Body of pancreas (tissue), 4 donors: Measurements from ENCODE around the gene APOM. TPM values are rescaled to one million over a fixed set of nuclear protein-coding genes. Genes with fewer than 3 reads are reported as not detected.
A peak's percentile ranks its signal among the peaks of the same experiment; 100 is the strongest.

Experiments
- ATAC-seq: fragments of 150-250 bp; one replicate; pipeline ENCODE4 v1.9.1; 2016
- DNase-seq, 4 donors: peaks; one replicate each; pipeline ENCODE4 v3.0.0-alpha.2; 2019
- H3K27ac ChIP-seq, 4 donors: fragments of 200-600 bp; sonication (generic); 1 replicate in 3 of 4; 2 replicates in 1 of 4; pipeline versions ENCODE4 v1.5.1 to v1.6.1; 2016 to 2019; ENCODE audit warnings: mild to moderate bottlenecking in 1 of 4, mixed read lengths in 1 of 4, moderate library complexity in 1 of 4
- H3K27me3 ChIP-seq, 2 donors: fragments of 200-600 bp; sonication (generic); one replicate each; pipeline ENCODE4 v1.6.0; 2016; ENCODE audit warnings: mild to moderate bottlenecking in 1 of 2
- H3K36me3 ChIP-seq, 2 donors: fragments of 200-600 bp; sonication (generic); replicated peaks in 1 of 2; 2 replicates each; pipeline ENCODE4 v1.5.1; 2016; ENCODE audit warnings: low read depth in 2 of 2; ENCODE audit not compliant: insufficient read depth in 1 of 2
- H3K4me1 ChIP-seq: fragments of 200-600 bp; sonication (generic); one replicate; pipeline ENCODE4 v1.6.0; 2016
- H3K4me3 ChIP-seq, 2 donors: fragments of 200-600 bp; sonication (generic); 1 replicate in 1 of 2; 2 replicates in 1 of 2; pipeline ENCODE4 v1.5.1; 2016 to 2019
- H3K9me3 ChIP-seq, 3 donors: fragments of 200-600 bp; sonication (generic); 1 replicate in 2 of 3; 2 replicates in 1 of 3; pipeline ENCODE4 v1.5.1; 2016
- POLR2A ChIP-seq, 3 donors: fragments of 450-650 bp; IDR thresholded peaks; one replicate each; pipeline ENCODE4 v1.6.1; 2016; ENCODE audit warnings: antibody characterized with exemption in 3 of 3, mild to moderate bottlenecking in 2 of 3
- WGBS, 2 donors: methylation state at CpG; one replicate each; pipeline ENCODE4 v1.1.5; 2017; 5-methylcytosine and 5-hydroxymethylcytosine counted together
- intact Hi-C: fragments of 100-400 bp; cut with DNase I; formaldehyde crosslinking; loops from one replicate; pipeline ENCODE4 v1.15.1; 2023
- total RNA-seq, 2 donors: library from RNA; depleted of rRNA; stranded (reverse); fragments of >200 nt; gene quantifications; one replicate each; pipeline ENCODE4 v1.1.0, GENCODE V29; 2016
- TF ChIP-seq, protein P1 (sequence below), 7 experiments: fragments of 450-650 bp in 4 of 7; fragments of 200-600 bp in 3 of 7; sonication (generic) in 3 of 7; IDR thresholded peaks; one replicate each; pipeline ENCODE4 v1.5.1; 2016 to 2019; ENCODE audit warnings: antibody characterized with exemption in 7 of 7

The APOM gene
- total RNA-seq, 2 donors from 2014 or later = 1.6 TPM; not detected in 1

DNA sequence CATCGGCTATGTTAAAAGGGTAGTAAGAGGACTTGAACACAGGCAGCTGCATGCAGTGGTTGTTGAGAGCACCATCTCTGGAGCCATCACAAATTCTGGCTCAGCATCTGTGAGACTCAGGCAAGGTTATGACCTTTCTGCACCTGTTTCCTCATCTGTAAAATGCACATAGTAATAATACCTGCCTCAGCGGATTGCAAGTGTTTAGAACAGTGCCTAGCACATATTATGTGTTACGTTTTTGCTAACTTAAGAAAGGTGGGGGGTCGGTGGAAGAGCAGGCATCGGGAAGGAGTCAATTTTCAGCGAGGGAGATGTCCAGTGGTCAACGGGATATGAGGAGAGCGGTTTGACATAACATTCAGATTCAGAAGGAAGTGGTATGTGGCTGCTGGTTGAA, 22.3 kb downstream of the APOM start:
- TF ChIP-seq POLR2A (IDR thresholded peaks at IDR 0.05) = no peak
- TF ChIP-seq, protein P1, sequence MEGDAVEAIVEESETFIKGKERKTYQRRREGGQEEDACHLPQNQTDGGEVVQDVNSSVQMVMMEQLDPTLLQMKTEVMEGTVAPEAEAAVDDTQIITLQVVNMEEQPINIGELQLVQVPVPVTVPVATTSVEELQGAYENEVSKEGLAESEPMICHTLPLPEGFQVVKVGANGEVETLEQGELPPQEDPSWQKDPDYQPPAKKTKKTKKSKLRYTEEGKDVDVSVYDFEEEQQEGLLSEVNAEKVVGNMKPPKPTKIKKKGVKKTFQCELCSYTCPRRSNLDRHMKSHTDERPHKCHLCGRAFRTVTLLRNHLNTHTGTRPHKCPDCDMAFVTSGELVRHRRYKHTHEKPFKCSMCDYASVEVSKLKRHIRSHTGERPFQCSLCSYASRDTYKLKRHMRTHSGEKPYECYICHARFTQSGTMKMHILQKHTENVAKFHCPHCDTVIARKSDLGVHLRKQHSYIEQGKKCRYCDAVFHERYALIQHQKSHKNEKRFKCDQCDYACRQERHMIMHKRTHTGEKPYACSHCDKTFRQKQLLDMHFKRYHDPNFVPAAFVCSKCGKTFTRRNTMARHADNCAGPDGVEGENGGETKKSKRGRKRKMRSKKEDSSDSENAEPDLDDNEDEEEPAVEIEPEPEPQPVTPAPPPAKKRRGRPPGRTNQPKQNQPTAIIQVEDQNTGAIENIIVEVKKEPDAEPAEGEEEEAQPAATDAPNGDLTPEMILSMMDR (IDR thresholded peaks at IDR 0.05) = no peak
- no peaks in the 10 kb centered on the region for H3K27me3 ChIP-seq
- no peak overlapping the region for H3K27ac ChIP-seq
- ATAC-seq (no peak), DNase-seq (no peak)
- H3K9me3 ChIP-seq = no peaks in the 10 kb centered on the region
- intact Hi-C loops = no loop called here
- H3K4me3 ChIP-seq = no peak overlapping the region
- H3K36me3 ChIP-seq = no peaks in the 10 kb centered on the region
- H3K4me1 ChIP-seq = peaks cover 22% of the 10 kb centered on the region
- whole genome bisulfite sequencing, 2 donors = 64 to 70% methylated on average over 8 of the region's 8 CpGs

DNA sequence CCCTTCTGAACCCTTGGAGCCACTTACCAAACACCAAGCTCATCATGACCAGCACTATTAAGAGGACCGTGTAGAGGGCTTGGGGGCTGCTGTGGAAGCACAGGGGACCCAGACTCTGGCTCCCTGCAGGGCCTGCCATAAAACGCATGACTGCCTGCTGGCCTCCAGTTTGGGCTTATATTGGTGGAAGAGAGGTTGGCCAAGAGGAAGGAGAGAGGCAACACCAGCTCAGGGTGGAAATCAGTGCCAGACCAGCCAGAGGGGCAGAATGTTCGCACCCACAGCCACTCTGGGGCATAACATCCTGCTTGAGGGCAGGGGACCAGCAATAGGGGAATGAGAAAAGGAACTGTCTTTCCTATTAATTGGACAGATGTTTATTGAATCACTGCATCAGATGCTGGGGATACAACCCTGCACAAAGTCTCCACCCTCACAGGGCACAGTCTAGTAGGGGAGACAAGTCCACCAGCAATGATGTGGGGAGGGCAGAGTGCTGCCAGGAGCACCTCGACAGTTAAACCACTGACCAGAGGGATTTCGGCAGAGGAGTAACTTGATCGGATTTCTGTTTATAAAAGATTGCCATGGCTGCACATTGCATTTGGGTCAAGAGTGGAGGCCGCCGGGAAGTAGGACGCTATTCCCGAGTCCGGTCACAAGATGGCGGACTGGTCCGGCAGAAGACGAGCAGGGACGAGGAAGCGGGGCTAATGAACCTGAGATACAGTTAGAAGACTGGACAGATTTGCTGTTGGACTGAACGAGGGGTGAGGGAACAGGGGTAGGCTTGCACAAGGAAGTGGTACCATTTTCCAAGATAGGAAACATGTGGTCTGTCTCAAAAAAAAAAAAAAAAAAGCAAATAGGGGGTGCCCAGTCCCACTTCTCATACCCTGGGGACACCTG, 24.8 kb downstream of the APOM start, which contains the start of gene LY6G5C:
TSS of gene LY6G5C (minus strand) at position 842 of the 909 bp plus-strand sequence. CDS start at position 148, 694 bp downstream.
- Histone ChIP-seq H3K9me3 (no peaks in the 10 kb centered on the region), H3K27ac (peak within 1 kb of the TSS in 3 of 4 donors; percentile 59 to 82 (median 70)), H3K4me1 (peaks cover 27% of the 10 kb centered on the region), H3K4me3 (peak within 1 kb of the TSS in 1 of 2 donors; percentile 18), H3K27me3 (no peaks in the 10 kb centered on the region), H3K36me3 (no peaks in the 10 kb centered on the region)
- WGBS, 2 donors = 7 to 11% methylated on average over 15 to 17 of the region's 17 CpGs
- peak in 2 of 3 donors; percentile 38 to 48 for TF ChIP-seq POLR2A (IDR thresholded peaks at IDR 0.05)
- TF ChIP-seq, protein P1 (IDR thresholded peaks at IDR 0.05) = peak; percentile 34 to 87 (median 81)
- intact Hi-C loops = loop anchor here (5.0 kb wide), 1 partner anchor 272 kb away; no protein-coding TSS in a partner anchor
- DNase-seq = peak; percentile 84 to 88 (median 86)
- ATAC-seq = peak; percentile 89

DNA sequence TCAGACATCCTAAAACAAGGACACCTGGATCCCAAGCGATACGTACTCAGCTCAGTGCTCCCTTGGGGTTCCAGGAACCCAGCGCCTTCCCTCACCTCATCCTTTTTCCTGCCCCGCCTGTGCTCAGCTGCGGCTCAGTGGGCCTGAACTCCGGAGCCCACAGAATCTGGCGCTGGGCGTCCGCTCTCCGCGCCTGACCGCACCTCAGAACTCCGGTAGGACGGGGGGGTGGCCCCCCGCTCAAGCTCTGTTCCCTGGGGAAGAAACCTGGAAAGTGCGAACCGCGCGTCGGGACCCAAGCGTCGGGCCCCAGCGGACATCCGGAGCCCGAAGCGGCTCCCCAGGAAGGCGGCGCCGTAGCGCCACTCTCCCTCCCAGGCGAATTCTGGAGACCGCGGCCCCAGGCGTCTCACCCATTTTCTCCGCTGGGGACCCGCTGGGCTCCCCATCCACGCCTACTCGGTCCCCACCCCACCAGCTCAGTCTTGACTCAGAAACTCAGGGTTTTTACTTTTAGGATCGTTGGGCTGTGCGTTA, 25.5 kb downstream of the APOM start:
- Histone ChIP-seq H3K9me3 (no peaks in the 10 kb centered on the region), H3K27me3 (no peaks in the 10 kb centered on the region), H3K4me3 (peak overlapping the region in 1 of 2 donors; percentile 18), H3K36me3 (no peaks in the 10 kb centered on the region), H3K4me1 (peaks cover 27% of the 10 kb centered on the region), H3K27ac (peak overlapping the region in 3 of 4 donors; percentile 59 to 82 (median 70))
- intact Hi-C loops = loop anchor here (5.0 kb wide), 1 partner anchor 271 kb away; no protein-coding TSS in a partner anchor
- ATAC-seq (peak; percentile 51), DNase-seq (peak; percentile 33 to 61 (median 42))
- TF ChIP-seq, protein P1 (IDR thresholded peaks at IDR 0.05) = peak in 2 of 7 experiments; percentile 6 to 37
- TF ChIP-seq POLR2A (IDR thresholded peaks at IDR 0.05) = peak in 2 of 3 donors; percentile 48 to 49
- WGBS, 2 donors = 0 to 3% methylated on average over 3 to 29 of the region's 40 CpGs

DNA sequence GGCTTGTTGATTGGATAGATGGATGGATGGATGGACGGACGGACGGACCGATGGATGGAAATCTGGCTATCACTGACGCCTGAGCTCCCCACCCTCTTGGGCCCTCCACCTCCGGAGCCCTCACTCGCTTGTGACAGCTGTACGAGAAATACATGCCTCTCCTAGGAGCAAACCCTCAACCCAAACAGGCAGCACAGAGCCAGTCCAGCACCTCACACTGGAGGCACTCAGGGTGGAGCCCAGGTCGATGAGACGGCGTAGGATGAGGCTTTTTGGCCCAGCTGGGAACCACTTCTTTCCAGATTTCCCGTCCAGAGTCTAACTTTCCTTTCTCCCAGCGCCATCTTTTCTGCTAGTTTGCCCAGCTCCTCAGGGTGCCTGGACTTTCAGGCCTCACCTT, 27.9 kb downstream of the APOM start:
- intact Hi-C loops = loop anchor here (5.0 kb wide), 1 partner anchor 269 kb away; no protein-coding TSS in a partner anchor
- H3K4me3 ChIP-seq = no peak overlapping the region
- DNase-seq = no peak

More for the DNA sequence above, 27.9 kb downstream of the APOM start:
- Histone ChIP-seq H3K9me3 (no peaks in the 10 kb centered on the region), H3K27ac (peak overlapping the region in 2 of 4 donors; percentile 31 to 60), H3K36me3 (peaks cover 0 to 8% of the 10 kb centered on the region in 2 donors), H3K4me1 (peaks cover 27% of the 10 kb centered on the region), H3K27me3 (no peaks in the 10 kb centered on the region)
- 64 to 76% methylated on average over 13 of the region's 13 CpGs for WGBS, 2 donors
- no peak for ATAC-seq
- TF ChIP-seq, protein P1 (IDR thresholded peaks at IDR 0.05) = no peak
- TF ChIP-seq POLR2A (IDR thresholded peaks at IDR 0.05) = no peak
